PFSK-1 (cell line): ENCODE results near the gene RASSF3.

ENCODE experiments used
- FOXP2 ChIP-seq: optimal IDR thresholded peaks from 2 replicates; pipeline ENCODE3; 2011; ENCODE audit warnings: borderline replicate concordance, control low read depth, inconsistent platforms; ENCODE audit not compliant: insufficient read depth; ENCODE audit errors: extremely low read length, extremely low read depth
- POLR2AphosphoS5 ChIP-seq: IDR thresholded peaks from 2 replicates; pipeline ENCODE4 v1.6.1; 2012; ENCODE audit warnings: low read depth, mild to moderate bottlenecking, control low read depth, low read length, moderate library complexity
- REST ChIP-seq, 2 experiments: IDR thresholded peaks; 2 replicates each; pipeline versions ENCODE4 v1.6.1 to v1.8.0; 2011 to 2012; ENCODE audit warnings: low read depth in 2 of 2, low read length in 2 of 2, control low read depth in 1 of 2, inconsistent platforms in 1 of 2, mild to moderate bottlenecking in 1 of 2, moderate library complexity in 1 of 2; ENCODE audit not compliant: insufficient read depth in 1 of 2
- SIN3A ChIP-seq: IDR thresholded peaks from 2 replicates; pipeline ENCODE4 v1.6.1; 2012; ENCODE audit warnings: mild to moderate bottlenecking, low read length, moderate library complexity, borderline replicate concordance; ENCODE audit not compliant: insufficient read depth
- TAF1 ChIP-seq: IDR thresholded peaks from 2 replicates; pipeline ENCODE4 v1.6.1; 2012; ENCODE audit warnings: low read length, control low read depth, borderline replicate concordance; ENCODE audit not compliant: insufficient read depth

GRCh38 chr12:64745980-64746379 lies 135.7 kb downstream of the RASSF3 start:
- TF ChIP-seq POLR2AphosphoS5 = no peak
- TF ChIP-seq TAF1 = no peak
- no peak for TF ChIP-seq REST (IDR thresholded peaks at IDR 0.05; ENCODE audit: insufficient read depth in 1 of 2, low read depth in 2 of 2, low read length in 2 of 2)
- TF ChIP-seq FOXP2 = no peak
- TF ChIP-seq SIN3A = no peak
